GM12874 (cell line): ENCODE measurements around the gene WNT8B.
A peak's percentile ranks its signal among the peaks of the same experiment; 100 is the strongest.

ENCODE experiments used
- CTCF ChIP-seq: IDR thresholded peaks from 2 replicates; pipeline ENCODE4 v1.5.1; 2011; ENCODE audit warnings: low read depth, mild to moderate bottlenecking, control low read depth, low read length, moderate library complexity; ENCODE audit not compliant: insufficient read depth

The WNT8B gene, protein sequence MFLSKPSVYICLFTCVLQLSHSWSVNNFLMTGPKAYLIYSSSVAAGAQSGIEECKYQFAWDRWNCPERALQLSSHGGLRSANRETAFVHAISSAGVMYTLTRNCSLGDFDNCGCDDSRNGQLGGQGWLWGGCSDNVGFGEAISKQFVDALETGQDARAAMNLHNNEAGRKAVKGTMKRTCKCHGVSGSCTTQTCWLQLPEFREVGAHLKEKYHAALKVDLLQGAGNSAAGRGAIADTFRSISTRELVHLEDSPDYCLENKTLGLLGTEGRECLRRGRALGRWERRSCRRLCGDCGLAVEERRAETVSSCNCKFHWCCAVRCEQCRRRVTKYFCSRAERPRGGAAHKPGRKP

GRCh38 chr10:100462709-100463108 lies at the start of gene WNT8B:
Gene WNT8B (plus strand): TSS chr10:100463009. CDS start chr10:100463169, 160 bp downstream.
- no peak for TF ChIP-seq CTCF

DNA sequence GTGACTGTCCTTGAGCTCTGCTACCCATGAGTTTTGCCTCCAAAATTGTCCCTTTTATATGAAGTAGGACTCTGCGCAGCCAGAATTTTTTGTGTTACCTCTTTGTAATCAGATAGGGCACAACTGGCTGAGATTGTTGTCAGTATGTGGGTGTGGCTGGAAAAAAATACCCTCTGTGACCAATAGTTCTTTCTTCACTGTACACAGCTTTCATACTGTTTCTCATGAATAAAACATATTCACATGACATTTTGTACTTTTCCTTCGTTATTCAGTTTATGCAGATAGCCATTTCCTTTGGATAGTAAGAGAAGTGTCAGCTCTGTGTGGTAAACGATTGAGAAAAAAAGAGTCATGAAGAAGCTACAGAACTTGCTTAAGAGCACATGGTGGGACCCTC lies 49.6 kb upstream of the WNT8B start:
- no peak for TF ChIP-seq CTCF

DNA sequence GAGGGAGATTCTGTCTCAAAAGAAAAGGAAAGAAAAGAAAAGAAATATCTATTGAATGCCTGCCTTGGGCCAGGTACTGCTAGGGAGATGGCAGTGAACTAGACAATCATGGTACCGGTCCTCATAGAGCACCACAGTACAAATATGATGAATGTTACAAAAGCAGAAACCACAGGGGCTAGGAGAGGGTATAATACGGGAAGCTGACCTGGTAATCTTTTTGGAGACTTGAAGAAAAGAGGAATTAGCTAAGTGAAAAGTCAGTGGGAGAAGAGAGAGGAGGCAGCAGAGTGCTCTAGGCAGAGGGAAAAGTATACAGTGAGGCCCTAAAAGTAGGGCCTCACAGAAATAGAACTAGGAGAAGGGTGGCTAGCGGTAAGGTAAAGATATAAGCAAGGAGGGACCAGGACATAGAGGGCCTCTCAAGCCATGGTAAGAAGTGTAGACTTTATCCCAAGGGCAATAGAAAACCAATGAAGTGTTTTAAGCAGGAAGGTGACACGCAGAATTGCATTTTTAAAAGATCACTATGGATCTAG lies 42.8 kb upstream of the WNT8B start:
- TF ChIP-seq CTCF = no peak

DNA sequence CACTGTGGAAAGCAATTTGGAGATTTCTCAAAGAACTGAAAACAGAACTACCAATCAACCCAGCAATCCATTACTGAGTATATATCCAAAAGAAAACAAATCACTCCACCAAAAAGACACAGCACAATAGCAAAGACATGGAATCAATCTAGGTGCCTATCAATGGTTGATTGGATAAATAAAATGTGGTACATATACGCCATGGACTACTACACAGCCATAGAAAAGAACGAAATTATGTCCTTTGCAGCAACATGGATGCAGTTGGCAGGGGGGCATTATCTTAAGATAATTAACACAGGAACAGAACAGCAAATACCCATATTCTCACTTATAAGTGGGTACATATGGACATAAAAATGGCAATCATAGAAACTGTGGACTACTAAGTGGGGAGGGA lies 35.4 kb upstream of the WNT8B start:
- TF ChIP-seq CTCF = no peak

GRCh38 chr10:100433253-100434240 lies 29.3 kb upstream of the WNT8B start:
- TF ChIP-seq CTCF = peak; percentile 89

GRCh38 chr10:100436255-100436654 lies 26.6 kb upstream of the WNT8B start:
- no peak for TF ChIP-seq CTCF
